ENCODE measurements around the gene PIGC.

PIGC gene

GRCh38 chr1:172478485-172478884 is 34.6 kb upstream of the PIGC start:
- H3K23ac ChIP-seq (ENCODE audit: low read length): no peak overlapping the region

GRCh38 chr1:172477741-172478140 is 33.9 kb upstream of the PIGC start:
- no peak overlapping the region for H3K27ac ChIP-seq (ENCODE audit: low read depth, low read length)
- no peak overlapping the region for H2AK5ac ChIP-seq (ENCODE audit: low read length)
- no peak overlapping the region for H3K4ac ChIP-seq (ENCODE audit: low read depth, low read length)
- no CpG with 5 or more reads among the region's 1 CpG for WGBS (ENCODE audit: extremely low coverage, insufficient coverage, low lambda C conversion rate)
- no peaks in the 10 kb centered on the region for H3K36me3 ChIP-seq (ENCODE audit: control insufficient read depth, insufficient read depth, low read length)
- no peaks in the 10 kb centered on the region for H3K79me1 ChIP-seq (ENCODE audit: low read length)
- peak overlapping the region; percentile 51 for H3K18ac ChIP-seq (ENCODE audit: low read length)
- H2BK5ac ChIP-seq (ENCODE audit: low read length): no peak overlapping the region
- H3K79me2 ChIP-seq (ENCODE audit: control insufficient read depth, insufficient read depth, low read length): no peaks in the 10 kb centered on the region
- H3K9ac ChIP-seq (ENCODE audit: low read length): no peak overlapping the region
- H2BK15ac ChIP-seq (replicated peaks; ENCODE audit: low read depth): no peak overlapping the region
- H3K56ac ChIP-seq (ENCODE audit: low read length): no peak overlapping the region
- no peak overlapping the region for H3K4me2 ChIP-seq (ENCODE audit: low read length)
- no peak overlapping the region for H4K5ac ChIP-seq (ENCODE audit: low read length)
- H3K4me1 ChIP-seq (ENCODE audit: control insufficient read depth, low read depth, low read length): peaks cover 2% of the 10 kb centered on the region
- H3K4me3 ChIP-seq (ENCODE audit: low read length): no peak overlapping the region
- DNase-seq: no peak
- H4K8ac ChIP-seq (ENCODE audit: low read depth, low read length): peak overlapping the region; percentile 96
- H3K23ac ChIP-seq (ENCODE audit: low read length): no peak overlapping the region
- no peak overlapping the region for H2BK120ac ChIP-seq (ENCODE audit: low read depth, low read length)
- no peaks in the 10 kb centered on the region for H3K27me3 ChIP-seq (ENCODE audit: insufficient read depth, low read length, poor library complexity)

More at GRCh38 chr1:172478485-172478884, 34.6 kb upstream of the PIGC start:
- H3K9ac ChIP-seq (ENCODE audit: low read length): no peak overlapping the region
- no peak overlapping the region for H2BK15ac ChIP-seq (replicated peaks; ENCODE audit: low read depth)
- H2AK5ac ChIP-seq (ENCODE audit: low read length): no peak overlapping the region
- no peaks in the 10 kb centered on the region for H3K79me1 ChIP-seq (ENCODE audit: low read length)
- no peaks in the 10 kb centered on the region for H3K79me2 ChIP-seq (ENCODE audit: control insufficient read depth, insufficient read depth, low read length)
- H3K27ac ChIP-seq (ENCODE audit: low read depth, low read length): no peak overlapping the region
- no peak overlapping the region for H3K4me3 ChIP-seq (ENCODE audit: low read length)
- no peak overlapping the region for H2BK120ac ChIP-seq (ENCODE audit: low read depth, low read length)
- H3K4me1 ChIP-seq (ENCODE audit: control insufficient read depth, low read depth, low read length): peaks cover 2% of the 10 kb centered on the region
- H3K4me2 ChIP-seq (ENCODE audit: low read length): no peak overlapping the region
- H3K4ac ChIP-seq (ENCODE audit: low read depth, low read length): no peak overlapping the region
- H3K36me3 ChIP-seq (ENCODE audit: control insufficient read depth, insufficient read depth, low read length): no peaks in the 10 kb centered on the region
- no peak overlapping the region for H4K8ac ChIP-seq (ENCODE audit: low read depth, low read length)
- H2BK5ac ChIP-seq (ENCODE audit: low read length): no peak overlapping the region
- H4K5ac ChIP-seq (ENCODE audit: low read length): no peak overlapping the region
- no peak overlapping the region for H3K56ac ChIP-seq (ENCODE audit: low read length)
- H3K27me3 ChIP-seq (ENCODE audit: insufficient read depth, low read length, poor library complexity): no peaks in the 10 kb centered on the region
- H3K18ac ChIP-seq (ENCODE audit: low read length): no peak overlapping the region
- no peak for DNase-seq

- no peaks in the 10 kb centered on the region for H3K79me1 ChIP-seq (ENCODE audit: low read length)
- H3K4me1 ChIP-seq (ENCODE audit: control insufficient read depth, low read depth, low read length): peaks cover 2% of the 10 kb centered on the region
- DNase-seq: no peak
- H3K27ac ChIP-seq (ENCODE audit: low read depth, low read length): no peak overlapping the region
- no peak overlapping the region for H3K4me2 ChIP-seq (ENCODE audit: low read length)
- no peak overlapping the region for H2BK15ac ChIP-seq (replicated peaks; ENCODE audit: low read depth)
- peak overlapping the region; percentile 82 for H2BK120ac ChIP-seq (ENCODE audit: low read depth, low read length)
- H3K18ac ChIP-seq (ENCODE audit: low read length): peak overlapping the region; percentile 51
- no peak overlapping the region for H3K23ac ChIP-seq (ENCODE audit: low read length)
- no peak overlapping the region for H3K4me3 ChIP-seq (ENCODE audit: low read length)
- no peak overlapping the region for H3K4ac ChIP-seq (ENCODE audit: low read depth, low read length)
- no peaks in the 10 kb centered on the region for H3K27me3 ChIP-seq (ENCODE audit: insufficient read depth, low read length, poor library complexity)
- no CpG with 5 or more reads among the region's 2 CpGs for WGBS (ENCODE audit: extremely low coverage, insufficient coverage, low lambda C conversion rate)
- no peak overlapping the region for H2AK5ac ChIP-seq (ENCODE audit: low read length)
- no peak overlapping the region for H3K56ac ChIP-seq (ENCODE audit: low read length)
- H3K36me3 ChIP-seq (ENCODE audit: control insufficient read depth, insufficient read depth, low read length): no peaks in the 10 kb centered on the region
- H4K8ac ChIP-seq (ENCODE audit: low read depth, low read length): peak overlapping the region; percentile 13
- no peak overlapping the region for H3K9ac ChIP-seq (ENCODE audit: low read length)
- no peak overlapping the region for H4K5ac ChIP-seq (ENCODE audit: low read length)
- H3K79me2 ChIP-seq (ENCODE audit: control insufficient read depth, insufficient read depth, low read length): no peaks in the 10 kb centered on the region
- no peak overlapping the region for H2BK5ac ChIP-seq (ENCODE audit: low read length)
These were observed 33.3 kb upstream of the PIGC start for GRCh38 chr1:172477216-172477615.

DNA sequence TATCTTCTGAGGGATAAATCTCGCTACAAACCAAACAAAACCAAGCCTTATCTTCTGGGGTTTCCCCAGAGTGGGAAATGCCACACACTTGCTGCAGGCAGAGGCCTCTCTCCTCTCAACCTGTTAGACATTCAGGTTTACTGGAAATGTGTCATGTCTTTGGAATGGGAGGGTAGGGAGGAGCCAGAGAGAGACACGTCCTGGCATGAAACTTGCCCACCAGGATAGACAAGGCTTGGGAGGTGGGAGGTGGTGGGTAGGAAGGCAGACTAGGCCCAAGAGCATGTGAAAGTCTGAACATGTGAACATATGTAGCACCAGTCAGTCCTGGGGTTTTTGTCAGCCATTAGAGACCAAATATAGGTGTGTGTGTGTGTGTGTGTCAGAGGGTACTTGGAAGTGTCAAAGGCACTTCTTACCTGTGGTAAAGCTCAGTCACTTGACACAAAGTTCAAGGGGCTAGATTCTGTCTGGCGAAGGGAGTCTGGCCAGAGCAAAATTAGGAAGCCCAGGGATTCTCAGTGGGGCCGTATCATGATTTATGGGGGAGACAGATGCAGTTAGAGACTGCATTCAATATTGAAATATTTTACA is 32.4 kb upstream of the PIGC start:
- no peak overlapping the region for H2BK15ac ChIP-seq (replicated peaks; ENCODE audit: low read depth)
- no peaks in the 10 kb centered on the region for H3K79me2 ChIP-seq (ENCODE audit: control insufficient read depth, insufficient read depth, low read length)
- peak overlapping the region; percentile 4 for H3K27ac ChIP-seq (ENCODE audit: low read depth, low read length)
- H2AK5ac ChIP-seq (ENCODE audit: low read length): no peak overlapping the region
- no peak overlapping the region for H3K4me2 ChIP-seq (ENCODE audit: low read length)
- no peak overlapping the region for H3K23ac ChIP-seq (ENCODE audit: low read length)
- no peaks in the 10 kb centered on the region for H3K79me1 ChIP-seq (ENCODE audit: low read length)
- peak overlapping the region; percentile 80 for H3K18ac ChIP-seq (ENCODE audit: low read length)
- H4K8ac ChIP-seq (ENCODE audit: low read depth, low read length): peak overlapping the region; percentile 13
- H3K9ac ChIP-seq (ENCODE audit: low read length): no peak overlapping the region
- H3K56ac ChIP-seq (ENCODE audit: low read length): no peak overlapping the region
- H2BK5ac ChIP-seq (ENCODE audit: low read length): no peak overlapping the region
- H3K4me1 ChIP-seq (ENCODE audit: control insufficient read depth, low read depth, low read length): peaks cover 2% of the 10 kb centered on the region
- peak overlapping the region; percentile 35 for H2BK120ac ChIP-seq (ENCODE audit: low read depth, low read length)
- H4K5ac ChIP-seq (ENCODE audit: low read length): no peak overlapping the region
- no CpG with 5 or more reads among the region's 4 CpGs for WGBS (ENCODE audit: extremely low coverage, insufficient coverage, low lambda C conversion rate)
- H3K27me3 ChIP-seq (ENCODE audit: insufficient read depth, low read length, poor library complexity): no peaks in the 10 kb centered on the region
- no peaks in the 10 kb centered on the region for H3K36me3 ChIP-seq (ENCODE audit: control insufficient read depth, insufficient read depth, low read length)
- H3K4ac ChIP-seq (ENCODE audit: low read depth, low read length): peak overlapping the region; percentile 81
- no peak overlapping the region for H3K4me3 ChIP-seq (ENCODE audit: low read length)
- DNase-seq: peak; percentile 88

GRCh38 chr1:172473842-172474241 is 30.0 kb upstream of the PIGC start:
- Histone ChIP-seq H2BK120ac (ENCODE audit: low read depth, low read length) (no peak overlapping the region), H4K5ac (ENCODE audit: low read length) (no peak overlapping the region), H3K79me1 (ENCODE audit: low read length) (no peaks in the 10 kb centered on the region), H3K4me2 (ENCODE audit: low read length) (no peak overlapping the region), H2AK5ac (ENCODE audit: low read length) (no peak overlapping the region), H3K36me3 (ENCODE audit: control insufficient read depth, insufficient read depth, low read length) (no peaks in the 10 kb centered on the region), H3K18ac (ENCODE audit: low read length) (no peak overlapping the region), H2BK15ac (replicated peaks; ENCODE audit: low read depth) (no peak overlapping the region), H3K27ac (ENCODE audit: low read depth, low read length) (no peak overlapping the region), H3K79me2 (ENCODE audit: control insufficient read depth, insufficient read depth, low read length) (no peaks in the 10 kb centered on the region), H3K27me3 (ENCODE audit: insufficient read depth, low read length, poor library complexity) (no peaks in the 10 kb centered on the region), H3K23ac (ENCODE audit: low read length) (no peak overlapping the region), H3K56ac (ENCODE audit: low read length) (no peak overlapping the region), H4K8ac (ENCODE audit: low read depth, low read length) (no peak overlapping the region), H2BK5ac (ENCODE audit: low read length) (no peak overlapping the region), H3K4me3 (ENCODE audit: low read length) (no peak overlapping the region), H3K4me1 (ENCODE audit: control insufficient read depth, low read depth, low read length) (peaks cover 2% of the 10 kb centered on the region), H3K4ac (ENCODE audit: low read depth, low read length) (no peak overlapping the region), H3K9ac (ENCODE audit: low read length) (no peak overlapping the region)
- DNase-seq: no peak

- Histone ChIP-seq H3K18ac (ENCODE audit: low read length) (no peak overlapping the region), H2AK5ac (ENCODE audit: low read length) (no peak overlapping the region), H2BK15ac (replicated peaks; ENCODE audit: low read depth) (no peak overlapping the region), H3K4me2 (ENCODE audit: low read length) (no peak overlapping the region), H2BK5ac (ENCODE audit: low read length) (no peak overlapping the region), H3K4ac (ENCODE audit: low read depth, low read length) (no peak overlapping the region), H2BK120ac (ENCODE audit: low read depth, low read length) (no peak overlapping the region), H3K4me3 (ENCODE audit: low read length) (no peak overlapping the region), H4K5ac (ENCODE audit: low read length) (no peak overlapping the region), H3K79me1 (ENCODE audit: low read length) (no peaks in the 10 kb centered on the region), H3K79me2 (ENCODE audit: control insufficient read depth, insufficient read depth, low read length) (no peaks in the 10 kb centered on the region), H3K27ac (ENCODE audit: low read depth, low read length) (no peak overlapping the region), H3K36me3 (ENCODE audit: control insufficient read depth, insufficient read depth, low read length) (no peaks in the 10 kb centered on the region), H3K23ac (ENCODE audit: low read length) (no peak overlapping the region), H3K4me1 (ENCODE audit: control insufficient read depth, low read depth, low read length) (peaks cover 2% of the 10 kb centered on the region), H4K8ac (ENCODE audit: low read depth, low read length) (no peak overlapping the region), H3K56ac (ENCODE audit: low read length) (no peak overlapping the region), H3K27me3 (ENCODE audit: insufficient read depth, low read length, poor library complexity) (no peaks in the 10 kb centered on the region), H3K9ac (ENCODE audit: low read length) (no peak overlapping the region)
- DNase-seq: no peak
- WGBS (ENCODE audit: extremely low coverage, insufficient coverage, low lambda C conversion rate): no CpG with 5 or more reads among the region's 3 CpGs
These were observed 29.4 kb upstream of the PIGC start for GRCh38 chr1:172473302-172473701.

All from mesendoderm (in vitro differentiated cells).